ENCODE measurements around the gene KLF3. TPM values are rescaled to one million over a fixed set of nuclear protein-coding genes. Genes with fewer than 3 reads are reported as not detected.

Gene KLF3
- polyA plus RNA-seq, 1 donor from 2014 or later = 12.3 TPM

DNA sequence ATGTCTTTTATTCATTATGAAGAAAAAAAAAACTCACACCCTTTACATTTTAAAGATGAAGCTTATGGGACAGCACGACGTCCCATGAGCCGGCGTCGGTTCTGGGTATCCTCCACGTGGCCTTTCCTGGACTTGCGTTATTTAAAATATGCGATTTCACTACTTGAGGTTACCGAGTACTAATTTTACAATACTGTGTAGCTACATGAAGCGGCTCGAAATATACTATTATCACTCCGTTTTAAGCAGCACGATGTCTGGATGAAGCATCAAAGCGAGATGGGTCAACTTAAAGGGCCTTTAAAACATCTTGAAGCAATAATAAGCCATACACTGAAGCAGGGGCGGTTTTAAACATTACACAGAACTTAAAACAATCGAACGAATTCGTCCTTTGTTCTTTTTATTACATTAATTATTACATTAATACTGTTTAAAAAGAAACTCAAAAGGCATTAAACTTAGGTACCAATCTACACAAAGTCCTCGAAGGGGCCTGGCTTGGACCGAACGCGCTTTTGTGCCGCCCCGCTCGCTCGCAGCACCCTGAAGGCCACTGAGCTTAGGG is 1.4 kb upstream of the KLF3 start:
- Histone ChIP-seq H3F3A (ENCODE audit: insufficient read depth, low read length, poor library complexity, severe bottlenecking) (peaks cover 7% of the 10 kb centered on the region), H3K9me3 (ENCODE audit: low read length) (no peaks in the 10 kb centered on the region), H3K27ac (ENCODE audit: low read length) (peak overlapping the region; percentile 32), H3K36me3 (ENCODE audit: insufficient read depth, low read length) (no peaks in the 10 kb centered on the region), H3K4me2 (ENCODE audit: low read length) (peak overlapping the region; percentile 64), H3K27me3 (ENCODE audit: insufficient read depth, low read depth, low read length) (no peaks in the 10 kb centered on the region), H2AFZ (ENCODE audit: low read depth, low read length) (no peak overlapping the region), H3K4me3 (ENCODE audit: low read length) (peak overlapping the region; percentile 80), H4K20me1 (ENCODE audit: insufficient read depth) (no peaks in the 10 kb centered on the region), H3K9me2 (ENCODE audit: insufficient read depth, low read length) (no peaks in the 10 kb centered on the region), H3K9ac (ENCODE audit: low read length) (peak overlapping the region; percentile 67), H3K79me2 (replicated peaks; ENCODE audit: insufficient read depth, low read length) (peaks cover 28% of the 10 kb centered on the region)
- TF ChIP-seq, protein P1, sequence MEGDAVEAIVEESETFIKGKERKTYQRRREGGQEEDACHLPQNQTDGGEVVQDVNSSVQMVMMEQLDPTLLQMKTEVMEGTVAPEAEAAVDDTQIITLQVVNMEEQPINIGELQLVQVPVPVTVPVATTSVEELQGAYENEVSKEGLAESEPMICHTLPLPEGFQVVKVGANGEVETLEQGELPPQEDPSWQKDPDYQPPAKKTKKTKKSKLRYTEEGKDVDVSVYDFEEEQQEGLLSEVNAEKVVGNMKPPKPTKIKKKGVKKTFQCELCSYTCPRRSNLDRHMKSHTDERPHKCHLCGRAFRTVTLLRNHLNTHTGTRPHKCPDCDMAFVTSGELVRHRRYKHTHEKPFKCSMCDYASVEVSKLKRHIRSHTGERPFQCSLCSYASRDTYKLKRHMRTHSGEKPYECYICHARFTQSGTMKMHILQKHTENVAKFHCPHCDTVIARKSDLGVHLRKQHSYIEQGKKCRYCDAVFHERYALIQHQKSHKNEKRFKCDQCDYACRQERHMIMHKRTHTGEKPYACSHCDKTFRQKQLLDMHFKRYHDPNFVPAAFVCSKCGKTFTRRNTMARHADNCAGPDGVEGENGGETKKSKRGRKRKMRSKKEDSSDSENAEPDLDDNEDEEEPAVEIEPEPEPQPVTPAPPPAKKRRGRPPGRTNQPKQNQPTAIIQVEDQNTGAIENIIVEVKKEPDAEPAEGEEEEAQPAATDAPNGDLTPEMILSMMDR (IDR thresholded peaks at IDR 0.05; ENCODE audit: poor library complexity, severe bottlenecking) = no peak
- TF ChIP-seq TAF1 (IDR thresholded peaks at IDR 0.05; ENCODE audit: low read depth) = peak; percentile 20

DNA sequence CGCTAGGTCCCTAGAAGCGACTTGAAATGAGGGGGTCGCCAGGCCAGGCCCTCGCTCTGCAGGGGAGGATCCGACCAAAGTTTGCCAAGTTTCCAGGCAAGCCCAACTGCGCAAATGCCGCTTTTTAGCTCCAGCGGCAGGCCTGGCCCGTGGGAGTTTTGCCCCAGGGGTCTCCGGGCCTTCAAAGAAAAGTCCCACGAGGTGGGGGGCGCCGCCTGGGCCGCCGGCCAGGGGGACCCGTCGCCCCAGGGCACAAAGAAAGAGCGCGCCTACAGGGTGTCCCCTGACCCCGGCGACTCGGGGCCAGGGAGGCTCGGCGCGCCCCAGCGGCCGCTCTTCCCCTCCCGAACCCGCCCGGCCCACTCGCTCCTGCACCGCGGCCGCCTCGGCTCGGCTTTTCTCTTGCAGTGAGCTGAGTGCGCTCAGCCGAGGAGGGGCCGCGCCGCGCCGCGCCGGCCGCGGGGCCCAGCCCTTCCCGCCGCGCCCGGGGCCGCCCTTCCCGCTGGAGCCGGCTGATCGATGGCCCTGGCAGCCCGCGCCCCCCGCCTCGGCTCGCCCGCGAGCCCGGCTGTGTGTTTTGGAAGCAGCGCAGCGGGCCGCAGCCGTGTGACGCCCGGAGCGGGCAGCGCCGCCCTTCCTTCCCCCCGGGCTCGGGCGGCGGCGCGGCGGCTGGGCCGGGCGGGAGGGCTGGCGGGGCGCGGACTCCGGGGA is 754 bp upstream of the KLF3 start:
- H3K4me3 ChIP-seq (ENCODE audit: low read length) = peak overlapping the region; percentile 80
- H4K20me1 ChIP-seq (ENCODE audit: insufficient read depth) = no peaks in the 10 kb centered on the region
- peaks cover 7% of the 10 kb centered on the region for H3F3A ChIP-seq (ENCODE audit: insufficient read depth, low read length, poor library complexity, severe bottlenecking)
- TF ChIP-seq EP300 (conservative IDR thresholded peaks at IDR 0.05; ENCODE audit: poor library complexity, severe bottlenecking) (no peak), POLR2AphosphoS5 (IDR thresholded peaks at IDR 0.05) (peak; percentile 21), TAF1 (IDR thresholded peaks at IDR 0.05; ENCODE audit: low read depth) (no peak), EZH2 (IDR thresholded peaks at IDR 0.05; ENCODE audit: borderline replicate concordance, insufficient read depth, low read length, poor library complexity, severe bottlenecking) (no peak)
- H3K79me2 ChIP-seq (replicated peaks; ENCODE audit: insufficient read depth, low read length) = peaks cover 34% of the 10 kb centered on the region
- peak overlapping the region; percentile 32 for H3K27ac ChIP-seq (ENCODE audit: low read length)
- peak overlapping the region; percentile 64 for H3K4me2 ChIP-seq (ENCODE audit: low read length)
- H3K27me3 ChIP-seq (ENCODE audit: insufficient read depth, low read depth, low read length) = no peaks in the 10 kb centered on the region
- no peak overlapping the region for H2AFZ ChIP-seq (ENCODE audit: low read depth, low read length)
- no peaks in the 10 kb centered on the region for H3K36me3 ChIP-seq (ENCODE audit: insufficient read depth, low read length)
- H3K9ac ChIP-seq (ENCODE audit: low read length) = peak overlapping the region; percentile 67
- no peaks in the 10 kb centered on the region for H3K9me3 ChIP-seq (ENCODE audit: low read length)
- no peaks in the 10 kb centered on the region for H3K9me2 ChIP-seq (ENCODE audit: insufficient read depth, low read length)

DNA sequence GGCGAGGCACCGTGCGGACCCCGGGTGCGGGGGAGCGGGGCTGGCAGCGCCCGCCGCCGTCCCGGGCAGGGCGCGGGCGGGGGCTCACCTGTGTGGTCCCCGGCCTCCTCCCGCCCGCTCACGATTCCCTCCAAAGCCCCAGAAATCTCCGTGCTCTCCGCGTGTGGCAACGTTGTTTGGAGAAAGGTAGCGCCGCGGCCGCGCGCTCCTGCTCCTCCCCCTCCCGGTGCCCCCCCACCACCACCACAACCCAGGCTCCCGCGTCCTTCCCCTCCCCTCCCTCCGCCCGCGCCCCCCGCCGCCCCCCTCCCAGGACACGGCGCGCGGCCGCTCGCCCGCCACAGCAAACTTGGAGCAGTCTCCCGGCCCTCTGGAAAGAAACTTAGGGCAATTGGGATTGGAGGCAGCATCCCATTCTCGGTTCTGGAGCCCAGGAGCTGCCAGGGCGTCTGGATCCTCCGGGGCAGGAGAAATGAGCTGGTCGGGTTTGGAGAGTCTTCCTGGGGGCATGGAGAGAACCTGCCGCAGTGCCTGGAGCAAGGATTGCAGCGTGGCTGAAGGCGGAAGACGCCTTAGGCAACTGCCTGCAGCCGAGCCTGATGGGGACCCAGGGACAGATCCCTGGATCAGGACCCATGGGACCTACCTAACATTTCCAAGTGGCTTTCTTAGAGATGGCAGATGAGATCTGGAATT is 855 bp downstream of the KLF3 start:
- Histone ChIP-seq H3K9ac (ENCODE audit: low read length) (peak overlapping the region; percentile 85), H3K27ac (ENCODE audit: low read length) (peak overlapping the region; percentile 72), H3K27me3 (ENCODE audit: insufficient read depth, low read depth, low read length) (no peaks in the 10 kb centered on the region), H3K9me3 (ENCODE audit: low read length) (no peaks in the 10 kb centered on the region), H3F3A (ENCODE audit: insufficient read depth, low read length, poor library complexity, severe bottlenecking) (peaks cover 7% of the 10 kb centered on the region), H3K79me2 (replicated peaks; ENCODE audit: insufficient read depth, low read length) (peaks cover 48% of the 10 kb centered on the region), H4K20me1 (ENCODE audit: insufficient read depth) (no peaks in the 10 kb centered on the region), H3K9me2 (ENCODE audit: insufficient read depth, low read length) (no peaks in the 10 kb centered on the region), H3K4me3 (ENCODE audit: low read length) (peak overlapping the region; percentile 82), H2AFZ (ENCODE audit: low read depth, low read length) (no peak overlapping the region), H3K36me3 (ENCODE audit: insufficient read depth, low read length) (no peaks in the 10 kb centered on the region), H3K4me2 (ENCODE audit: low read length) (peak overlapping the region; percentile 97)
- TF ChIP-seq RAD21 (conservative IDR thresholded peaks at IDR 0.05) (no peak), SMC3 (conservative IDR thresholded peaks at IDR 0.05; ENCODE audit: poor library complexity) (no peak), MXI1 (conservative IDR thresholded peaks at IDR 0.05; ENCODE audit: poor library complexity, severe bottlenecking) (no peak), EP300 (conservative IDR thresholded peaks at IDR 0.05; ENCODE audit: poor library complexity, severe bottlenecking) (no peak), TAF1 (IDR thresholded peaks at IDR 0.05; ENCODE audit: low read depth) (no peak), POLR2AphosphoS5 (IDR thresholded peaks at IDR 0.05) (peak; percentile 33)
- TF ChIP-seq, protein P2, sequence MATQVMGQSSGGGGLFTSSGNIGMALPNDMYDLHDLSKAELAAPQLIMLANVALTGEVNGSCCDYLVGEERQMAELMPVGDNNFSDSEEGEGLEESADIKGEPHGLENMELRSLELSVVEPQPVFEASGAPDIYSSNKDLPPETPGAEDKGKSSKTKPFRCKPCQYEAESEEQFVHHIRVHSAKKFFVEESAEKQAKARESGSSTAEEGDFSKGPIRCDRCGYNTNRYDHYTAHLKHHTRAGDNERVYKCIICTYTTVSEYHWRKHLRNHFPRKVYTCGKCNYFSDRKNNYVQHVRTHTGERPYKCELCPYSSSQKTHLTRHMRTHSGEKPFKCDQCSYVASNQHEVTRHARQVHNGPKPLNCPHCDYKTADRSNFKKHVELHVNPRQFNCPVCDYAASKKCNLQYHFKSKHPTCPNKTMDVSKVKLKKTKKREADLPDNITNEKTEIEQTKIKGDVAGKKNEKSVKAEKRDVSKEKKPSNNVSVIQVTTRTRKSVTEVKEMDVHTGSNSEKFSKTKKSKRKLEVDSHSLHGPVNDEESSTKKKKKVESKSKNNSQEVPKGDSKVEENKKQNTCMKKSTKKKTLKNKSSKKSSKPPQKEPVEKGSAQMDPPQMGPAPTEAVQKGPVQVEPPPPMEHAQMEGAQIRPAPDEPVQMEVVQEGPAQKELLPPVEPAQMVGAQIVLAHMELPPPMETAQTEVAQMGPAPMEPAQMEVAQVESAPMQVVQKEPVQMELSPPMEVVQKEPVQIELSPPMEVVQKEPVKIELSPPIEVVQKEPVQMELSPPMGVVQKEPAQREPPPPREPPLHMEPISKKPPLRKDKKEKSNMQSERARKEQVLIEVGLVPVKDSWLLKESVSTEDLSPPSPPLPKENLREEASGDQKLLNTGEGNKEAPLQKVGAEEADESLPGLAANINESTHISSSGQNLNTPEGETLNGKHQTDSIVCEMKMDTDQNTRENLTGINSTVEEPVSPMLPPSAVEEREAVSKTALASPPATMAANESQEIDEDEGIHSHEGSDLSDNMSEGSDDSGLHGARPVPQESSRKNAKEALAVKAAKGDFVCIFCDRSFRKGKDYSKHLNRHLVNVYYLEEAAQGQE (IDR thresholded peaks at IDR 0.05; ENCODE audit: borderline replicate concordance) = peak; percentile 43

All from neural cell (in vitro differentiated cells).